GM12892 (cell line): ENCODE data around the gene CAMTA1.

Experiments used
- POLR2A ChIP-seq: IDR thresholded peaks from 2 replicates; pipeline ENCODE4 v1.6.1; 2011; ENCODE audit warnings: low read depth, low read length, control low read depth
- POLR2AphosphoS5 ChIP-seq: IDR thresholded peaks from 2 replicates; pipeline ENCODE4 v1.6.1; 2011; ENCODE audit warnings: low read depth, low read length, control low read depth
- TAF1 ChIP-seq: IDR thresholded peaks from 2 replicates; pipeline ENCODE4 v1.6.1; 2011; ENCODE audit warnings: low read depth, mild to moderate bottlenecking, control low read depth, low read length, borderline replicate concordance

DNA sequence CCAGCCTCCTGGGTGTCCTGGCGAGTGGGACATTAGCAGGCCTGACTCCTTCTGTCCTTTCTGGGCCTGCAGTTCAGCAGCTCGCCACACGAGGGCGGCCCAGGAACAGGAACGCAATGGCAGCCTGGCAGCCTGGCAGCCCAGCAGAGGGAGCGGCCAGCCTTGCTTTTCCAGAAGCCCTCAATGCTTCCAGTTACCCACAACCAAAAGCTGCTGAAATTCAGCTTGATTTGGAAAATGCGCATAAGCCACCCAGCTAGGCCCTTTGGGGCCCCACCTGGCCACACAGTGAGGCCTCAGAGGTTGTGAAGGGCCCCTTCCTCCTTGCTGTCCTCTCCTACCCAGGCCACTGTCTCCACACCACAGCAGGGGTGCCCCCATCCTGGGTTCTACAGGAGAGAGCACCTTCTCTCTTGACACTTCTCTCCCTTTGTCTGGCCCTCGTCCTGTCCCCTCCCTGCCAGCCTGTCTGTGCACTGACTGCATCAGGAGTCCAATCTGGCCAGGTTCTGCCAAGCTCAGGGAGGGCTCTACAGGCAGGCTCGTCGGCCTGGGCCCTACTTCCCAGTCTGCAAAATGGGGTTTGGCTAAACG lies 882.5 kb downstream of the CAMTA1 start:
- no peak for TF ChIP-seq POLR2A
- TF ChIP-seq POLR2AphosphoS5 = no peak
- no peak for TF ChIP-seq TAF1
